ENCODE results near the gene CCDC187.
A peak's percentile ranks its signal among the peaks of the same experiment; 100 is the strongest.

The CCDC187 gene

DNA sequence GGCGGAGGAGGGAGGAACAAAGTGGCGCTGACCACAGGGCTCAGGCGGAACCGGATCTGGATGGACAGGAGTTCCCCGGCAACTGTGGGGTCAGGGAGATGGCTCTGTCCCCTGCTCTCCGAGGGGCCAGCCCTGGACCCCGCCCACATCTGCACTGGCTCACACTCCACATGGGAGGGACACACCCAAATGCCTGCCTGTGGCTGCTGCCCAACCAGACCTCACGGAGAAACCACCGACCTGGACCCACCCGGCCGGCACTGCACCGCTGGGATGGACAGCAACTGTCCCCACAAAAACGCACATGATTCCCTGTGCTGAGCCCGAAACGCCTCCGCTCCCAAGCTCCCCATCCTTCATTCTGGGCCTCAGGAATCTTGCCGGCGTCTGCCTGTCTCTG lies 4.8 kb downstream of the CCDC187 start:
- TF ChIP-seq, protein P1, sequence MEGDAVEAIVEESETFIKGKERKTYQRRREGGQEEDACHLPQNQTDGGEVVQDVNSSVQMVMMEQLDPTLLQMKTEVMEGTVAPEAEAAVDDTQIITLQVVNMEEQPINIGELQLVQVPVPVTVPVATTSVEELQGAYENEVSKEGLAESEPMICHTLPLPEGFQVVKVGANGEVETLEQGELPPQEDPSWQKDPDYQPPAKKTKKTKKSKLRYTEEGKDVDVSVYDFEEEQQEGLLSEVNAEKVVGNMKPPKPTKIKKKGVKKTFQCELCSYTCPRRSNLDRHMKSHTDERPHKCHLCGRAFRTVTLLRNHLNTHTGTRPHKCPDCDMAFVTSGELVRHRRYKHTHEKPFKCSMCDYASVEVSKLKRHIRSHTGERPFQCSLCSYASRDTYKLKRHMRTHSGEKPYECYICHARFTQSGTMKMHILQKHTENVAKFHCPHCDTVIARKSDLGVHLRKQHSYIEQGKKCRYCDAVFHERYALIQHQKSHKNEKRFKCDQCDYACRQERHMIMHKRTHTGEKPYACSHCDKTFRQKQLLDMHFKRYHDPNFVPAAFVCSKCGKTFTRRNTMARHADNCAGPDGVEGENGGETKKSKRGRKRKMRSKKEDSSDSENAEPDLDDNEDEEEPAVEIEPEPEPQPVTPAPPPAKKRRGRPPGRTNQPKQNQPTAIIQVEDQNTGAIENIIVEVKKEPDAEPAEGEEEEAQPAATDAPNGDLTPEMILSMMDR (conservative IDR thresholded peaks at IDR 0.05), result no peak
- H3K27ac ChIP-seq, result no peak overlapping the region

DNA sequence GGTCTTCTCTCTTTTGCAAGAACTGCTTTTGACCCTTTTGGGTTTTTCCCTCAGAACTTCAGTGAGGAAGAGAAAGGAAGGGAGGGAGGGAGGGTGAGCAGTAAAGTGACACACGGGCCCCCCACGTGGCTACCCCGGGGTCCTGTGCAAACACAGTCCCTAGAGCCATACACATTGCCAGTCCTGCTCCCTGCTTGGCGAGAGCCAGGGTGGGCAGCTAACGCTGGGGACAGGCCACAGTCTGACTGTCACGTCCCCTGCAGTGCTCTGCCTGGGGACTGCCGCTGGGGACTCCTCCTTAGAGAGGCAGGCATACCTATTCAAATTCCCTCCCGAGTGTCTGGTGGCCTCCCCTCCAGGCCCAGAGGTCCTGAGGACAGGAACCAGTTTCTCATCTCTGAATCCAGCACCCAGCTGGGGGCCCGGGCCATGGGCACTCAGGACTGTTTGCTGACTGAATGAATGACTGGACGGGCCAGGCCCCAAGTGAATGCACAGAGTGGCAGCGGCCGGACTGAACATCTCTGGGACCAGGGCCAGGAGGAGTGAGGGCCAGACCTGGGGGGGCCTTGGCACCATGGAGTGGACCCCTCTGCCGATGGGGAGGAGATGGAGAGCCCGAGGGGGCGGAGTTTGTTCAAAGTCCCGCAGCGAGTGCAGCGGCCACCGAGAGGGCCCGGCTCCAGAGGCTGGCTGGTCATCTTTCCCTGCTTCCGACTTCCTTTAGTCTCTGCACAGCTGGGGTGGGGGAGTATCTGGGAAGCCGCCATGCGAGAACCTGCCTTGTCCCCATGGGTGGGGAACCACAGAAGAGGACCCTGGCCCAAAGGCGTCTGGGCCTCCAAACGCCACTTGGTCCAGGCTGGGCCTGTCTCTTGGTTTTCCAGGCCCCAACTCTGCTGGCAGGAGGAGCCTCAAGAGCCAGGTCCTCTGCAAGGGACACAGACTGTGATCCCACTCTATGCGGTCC lies 5.8 kb downstream of the CCDC187 start:
- H3K27ac ChIP-seq, result peak overlapping the region; percentile 55; the same call in 1 of the 2 replicates
- TF ChIP-seq, protein P1 (conservative IDR thresholded peaks at IDR 0.05), result no peak

DNA sequence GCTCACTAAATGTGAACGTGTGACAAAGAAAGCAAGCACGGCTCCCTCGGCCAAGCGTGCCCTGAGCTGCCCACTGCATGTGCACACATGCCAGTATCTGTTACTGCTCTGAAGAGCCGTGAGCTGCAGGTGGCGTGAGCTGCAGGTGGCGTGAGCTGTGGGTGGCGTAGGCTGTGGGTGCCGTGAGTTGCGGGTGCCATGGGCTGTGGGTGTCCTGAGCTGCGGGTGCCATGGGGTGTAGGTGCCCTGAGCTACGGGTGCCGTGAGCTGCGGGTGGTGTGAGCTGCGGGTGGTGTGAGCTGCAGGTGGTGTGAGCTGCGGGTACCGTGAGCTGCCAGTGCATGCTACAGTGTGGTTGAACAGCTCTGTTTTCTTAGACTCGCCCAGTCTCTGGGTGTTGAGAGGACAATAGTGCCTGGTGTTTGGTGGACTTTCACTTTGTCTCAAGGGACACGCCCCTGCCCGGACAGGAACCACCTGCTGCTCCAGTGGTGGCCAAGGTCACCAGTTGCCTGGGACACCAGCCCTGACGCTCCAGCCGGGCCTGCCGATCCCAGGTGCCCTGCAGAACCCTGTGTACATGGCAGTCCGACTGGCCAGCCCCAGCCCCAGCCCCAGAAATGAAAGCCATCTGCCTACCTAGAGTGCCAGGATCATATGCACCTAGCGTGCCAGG lies 6.7 kb downstream of the CCDC187 start:
- TF ChIP-seq, protein P1 (conservative IDR thresholded peaks at IDR 0.05), result 0 out of 2 replicates have a peak, but pooled peaks have one; percentile 15
- peak overlapping the region; percentile 55 for H3K27ac ChIP-seq

DNA sequence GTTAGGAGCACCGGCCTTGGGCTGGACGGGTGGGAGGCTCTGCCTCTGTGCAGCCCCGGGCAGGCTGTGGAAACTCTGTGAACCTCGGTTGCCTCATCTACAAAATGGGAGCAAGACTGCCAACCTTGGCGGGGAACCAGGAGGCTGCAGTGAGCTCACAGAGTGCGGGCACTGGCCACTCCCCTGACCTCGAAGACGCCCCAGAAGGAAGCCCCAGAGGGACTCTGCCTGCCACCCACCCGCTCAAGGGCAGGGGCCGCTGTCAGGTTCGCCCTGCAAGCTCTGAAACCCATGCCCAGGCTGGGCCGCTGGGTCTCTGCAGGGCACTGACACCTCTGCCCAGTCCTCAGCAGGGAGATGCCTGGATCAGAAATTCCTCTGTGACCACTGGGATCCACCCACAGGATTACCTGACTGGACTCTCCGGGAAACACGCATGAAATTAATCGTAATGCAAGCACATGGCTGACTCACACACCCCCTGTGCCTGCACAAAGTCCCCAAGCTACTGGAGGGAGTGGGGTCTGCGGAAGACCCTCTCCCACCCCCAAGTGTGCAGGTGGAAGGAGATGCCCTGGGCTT lies 7.4 kb downstream of the CCDC187 start:
- TF ChIP-seq, protein P1 (conservative IDR thresholded peaks at IDR 0.05), result no peak
- H3K27ac ChIP-seq, result peak overlapping the region; percentile 55

GRCh38 chr9:136295542-136296433 lies 8.1 kb downstream of the CCDC187 start:
- TF ChIP-seq, protein P1 (conservative IDR thresholded peaks at IDR 0.05), result no peak
- no peak overlapping the region for H3K27ac ChIP-seq

DNA sequence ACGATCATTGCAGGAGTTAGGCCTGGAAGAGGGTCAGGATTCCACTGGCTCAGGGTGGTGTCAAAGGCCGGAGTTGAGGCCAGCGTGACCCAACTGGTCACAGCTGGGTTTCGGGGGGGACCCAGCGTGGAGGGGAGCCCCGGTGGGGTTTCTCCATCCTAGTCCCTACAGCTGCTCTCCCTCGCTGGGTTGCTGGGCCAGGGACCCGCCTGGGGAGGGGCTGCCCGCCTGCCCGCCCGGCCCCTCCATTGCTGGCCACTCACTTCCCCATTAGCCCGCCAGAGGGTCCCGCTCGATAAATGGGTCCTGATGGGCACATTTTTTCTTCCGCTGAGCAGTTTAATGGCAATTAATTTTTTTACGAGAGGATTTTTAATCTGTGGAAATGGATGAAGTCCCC lies 8.8 kb downstream of the CCDC187 start:
- H3K27ac ChIP-seq, result no peak overlapping the region
- TF ChIP-seq, protein P1 (conservative IDR thresholded peaks at IDR 0.05), result no peak
